Lower leg skin (tissue), 4 donors: ENCODE results near the gene SNX9. TPM values are rescaled to one million over a fixed set of nuclear protein-coding genes. Genes with fewer than 3 reads are reported as not detected.
"Not testable (repeated sequence)": the region's sequence is repeated elsewhere in the genome, so short reads cannot be mapped to it uniquely, and the experiment has no call there.

Experiments used
- DNase-seq, 2 donors: peaks; one replicate each; pipeline ENCODE4 v3.0.0-alpha.2; 2019; ENCODE audit warnings: low spot score in 2 of 2
- H3K4me3 ChIP-seq: fragments of 200-600 bp; sonication (generic); 2 replicates; pipeline ENCODE4 v1.5.1; 2017; ENCODE audit warnings: mild to moderate bottlenecking, low read depth; ENCODE audit not compliant: poor library complexity, severe bottlenecking
- POLR2A ChIP-seq, 2 donors: fragments of 450-650 bp; IDR thresholded peaks; one replicate each; pipeline ENCODE4 v1.6.1; 2016 to 2017; ENCODE audit warnings: antibody characterized with exemption in 2 of 2, mild to moderate bottlenecking in 1 of 2, moderate library complexity in 1 of 2
- WGBS, 2 donors: methylation state at CpG; one replicate each; pipeline ENCODE4 v1.1.5; 2018; 5-methylcytosine and 5-hydroxymethylcytosine counted together
- intact Hi-C: fragments of 100-400 bp; cut with DNase I; formaldehyde crosslinking; loops from one replicate; pipeline ENCODE4 v1.15.0; 2023; ENCODE audit warnings: low total_unique reads
- total RNA-seq, 4 donors: library from RNA; depleted of rRNA; stranded (reverse); fragments of >200 nt; gene quantifications; one replicate each; pipeline ENCODE4 v1.1.0, GENCODE V29; 2016
- TF ChIP-seq, protein P1 (sequence below), 3 donors: fragments of 450-650 bp; IDR thresholded peaks; one replicate each; pipeline ENCODE4 v1.5.1; 2016; ENCODE audit warnings: antibody characterized with exemption in 3 of 3, mild to moderate bottlenecking in 3 of 3, moderate library complexity in 2 of 3

Gene SNX9
- total RNA-seq, 4 donors from 2014 or later = 37.4 to 59.5 (median 46.7) TPM

DNA sequence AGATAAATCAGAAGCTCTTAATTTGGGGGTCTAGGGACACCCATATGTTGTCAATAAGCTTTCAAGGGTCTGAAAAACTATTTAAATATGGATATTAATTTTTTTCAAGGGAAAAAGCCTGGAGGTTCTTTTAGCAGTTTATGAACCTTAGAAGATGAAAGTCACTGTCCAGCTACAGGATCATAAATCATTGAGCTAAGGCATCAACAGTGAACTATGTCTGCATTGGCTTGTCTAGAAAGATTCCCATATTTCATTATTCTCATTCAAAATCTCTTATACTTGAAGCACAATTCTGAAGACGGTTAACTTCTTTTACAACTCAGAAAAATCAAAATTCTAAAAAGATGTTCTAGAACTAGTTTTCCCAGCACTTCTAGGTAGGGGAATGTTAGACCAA lies 34.9 kb upstream of the SNX9 start:
- DNase-seq = no peak
- no peak overlapping the region for H3K4me3 ChIP-seq
- TF ChIP-seq POLR2A (IDR thresholded peaks at IDR 0.05) = no peak
- TF ChIP-seq, protein P1, sequence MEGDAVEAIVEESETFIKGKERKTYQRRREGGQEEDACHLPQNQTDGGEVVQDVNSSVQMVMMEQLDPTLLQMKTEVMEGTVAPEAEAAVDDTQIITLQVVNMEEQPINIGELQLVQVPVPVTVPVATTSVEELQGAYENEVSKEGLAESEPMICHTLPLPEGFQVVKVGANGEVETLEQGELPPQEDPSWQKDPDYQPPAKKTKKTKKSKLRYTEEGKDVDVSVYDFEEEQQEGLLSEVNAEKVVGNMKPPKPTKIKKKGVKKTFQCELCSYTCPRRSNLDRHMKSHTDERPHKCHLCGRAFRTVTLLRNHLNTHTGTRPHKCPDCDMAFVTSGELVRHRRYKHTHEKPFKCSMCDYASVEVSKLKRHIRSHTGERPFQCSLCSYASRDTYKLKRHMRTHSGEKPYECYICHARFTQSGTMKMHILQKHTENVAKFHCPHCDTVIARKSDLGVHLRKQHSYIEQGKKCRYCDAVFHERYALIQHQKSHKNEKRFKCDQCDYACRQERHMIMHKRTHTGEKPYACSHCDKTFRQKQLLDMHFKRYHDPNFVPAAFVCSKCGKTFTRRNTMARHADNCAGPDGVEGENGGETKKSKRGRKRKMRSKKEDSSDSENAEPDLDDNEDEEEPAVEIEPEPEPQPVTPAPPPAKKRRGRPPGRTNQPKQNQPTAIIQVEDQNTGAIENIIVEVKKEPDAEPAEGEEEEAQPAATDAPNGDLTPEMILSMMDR (IDR thresholded peaks at IDR 0.05) = no peak
- intact Hi-C loops = no loop called here
- WGBS, 2 donors = 67 to 70% methylated on average over 1 of the region's 1 CpG

DNA sequence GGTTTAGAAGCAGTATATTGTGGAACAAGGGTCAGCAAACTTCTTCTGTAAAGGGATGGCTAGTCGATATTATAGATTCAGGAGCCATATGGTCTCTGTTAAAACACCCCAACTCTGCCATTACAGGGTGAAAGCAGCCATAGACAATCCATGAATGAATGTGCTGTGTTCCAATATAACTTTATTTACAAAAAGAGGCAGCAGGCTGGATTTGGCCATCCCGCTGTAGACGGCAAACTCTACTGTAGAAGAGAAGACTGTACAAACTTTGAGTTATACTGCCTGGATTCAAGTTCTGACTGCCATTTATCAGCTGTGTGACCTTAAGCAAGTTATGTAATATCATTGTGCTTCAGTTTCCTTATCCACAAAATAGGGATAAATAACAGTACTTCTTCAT lies 33.7 kb upstream of the SNX9 start:
- TF ChIP-seq, protein P1 (IDR thresholded peaks at IDR 0.05) = no peak
- TF ChIP-seq POLR2A (IDR thresholded peaks at IDR 0.05) = no peak
- 95 to 97% methylated on average over 3 of the region's 3 CpGs for WGBS, 2 donors
- intact Hi-C loops = no loop called here
- no peak for DNase-seq
- H3K4me3 ChIP-seq = no peak overlapping the region

DNA sequence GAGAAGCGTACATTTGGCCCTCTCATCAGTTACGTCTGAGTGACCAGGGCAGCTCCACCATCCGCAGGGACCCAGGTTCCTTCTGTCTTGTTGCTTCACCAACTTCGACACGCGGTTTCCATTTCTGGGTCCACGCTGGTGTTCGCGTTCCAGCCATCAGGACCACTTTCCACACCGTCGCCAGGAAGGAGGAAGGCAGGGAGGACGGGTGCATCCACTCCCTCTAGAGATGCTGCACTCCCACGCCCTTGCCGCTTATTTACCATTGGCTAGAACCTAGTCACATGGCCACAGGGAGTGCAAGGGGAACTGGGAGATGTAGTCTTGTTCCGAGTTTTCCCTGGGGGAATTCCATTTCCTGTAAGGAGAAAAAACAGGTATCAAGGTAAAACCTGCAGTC lies 33.2 kb upstream of the SNX9 start:
- H3K4me3 ChIP-seq = no peak overlapping the region
- WGBS, 2 donors = 89 to 93% methylated on average over 15 of the region's 15 CpGs
- DNase-seq = no peak
- TF ChIP-seq, protein P1 (IDR thresholded peaks at IDR 0.05) = no peak
- TF ChIP-seq POLR2A (IDR thresholded peaks at IDR 0.05) = no peak
- intact Hi-C loops = no loop called here

DNA sequence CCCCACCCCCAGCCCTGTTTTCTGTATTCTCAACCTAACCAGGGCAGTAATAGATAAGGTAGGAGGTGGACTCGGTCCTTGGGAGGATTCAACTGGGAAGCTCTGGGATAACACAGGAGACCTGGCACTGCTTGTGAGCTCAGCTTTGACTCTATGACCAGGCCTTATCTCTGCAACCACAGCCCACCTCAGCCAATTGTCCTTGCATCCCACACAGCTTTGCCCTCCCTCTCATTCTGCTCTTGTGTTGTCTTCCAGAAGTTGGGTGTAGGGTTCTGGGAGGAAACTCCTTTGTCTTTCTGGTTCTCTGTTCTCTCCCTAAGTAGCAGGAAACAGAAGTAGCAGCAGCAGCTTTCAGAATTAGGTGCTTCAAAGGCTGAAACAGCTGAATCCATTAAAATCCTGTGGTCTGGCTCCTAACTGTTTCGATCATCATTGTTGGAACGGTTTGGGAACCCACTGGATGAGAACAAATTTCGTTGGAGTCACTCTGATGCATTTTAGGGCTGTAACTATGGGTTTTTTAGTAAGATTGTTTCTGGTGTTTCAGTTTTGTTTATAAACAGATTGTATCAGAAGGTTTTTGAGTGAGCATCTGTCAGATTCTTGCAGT lies 32.4 kb upstream of the SNX9 start:
- TF ChIP-seq, protein P1 (IDR thresholded peaks at IDR 0.05) = no peak
- TF ChIP-seq POLR2A (IDR thresholded peaks at IDR 0.05) = no peak
- DNase-seq = no peak
- WGBS, 2 donors = 44 to 56% methylated on average over 4 of the region's 4 CpGs
- H3K4me3 ChIP-seq = no peak overlapping the region
- intact Hi-C loops = no loop called here

DNA sequence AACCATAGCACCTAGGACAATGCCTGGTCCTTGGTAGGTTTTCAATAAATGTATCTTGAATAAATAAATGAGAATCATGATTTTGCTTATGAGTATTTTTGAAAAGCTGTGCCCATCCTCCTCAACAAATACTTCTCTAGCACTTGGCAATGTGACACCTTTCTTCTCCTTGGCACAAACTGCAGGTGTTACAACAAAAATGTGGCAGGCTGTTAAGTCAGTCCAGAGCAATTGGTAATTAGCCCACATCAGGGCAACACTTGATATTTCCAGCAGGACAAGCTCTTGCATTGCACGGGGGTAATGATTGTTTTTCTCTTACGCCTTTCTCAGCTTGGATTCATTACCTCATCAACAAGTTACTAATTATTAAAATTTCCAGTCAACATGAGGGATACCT lies 31.6 kb upstream of the SNX9 start:
- H3K4me3 ChIP-seq = no peak overlapping the region
- TF ChIP-seq, protein P1 (IDR thresholded peaks at IDR 0.05) = no peak
- TF ChIP-seq POLR2A (IDR thresholded peaks at IDR 0.05) = no peak
- WGBS, 2 donors = 58 to 62% methylated on average over 2 of the region's 2 CpGs
- DNase-seq = no peak
- intact Hi-C loops = no loop called here

DNA sequence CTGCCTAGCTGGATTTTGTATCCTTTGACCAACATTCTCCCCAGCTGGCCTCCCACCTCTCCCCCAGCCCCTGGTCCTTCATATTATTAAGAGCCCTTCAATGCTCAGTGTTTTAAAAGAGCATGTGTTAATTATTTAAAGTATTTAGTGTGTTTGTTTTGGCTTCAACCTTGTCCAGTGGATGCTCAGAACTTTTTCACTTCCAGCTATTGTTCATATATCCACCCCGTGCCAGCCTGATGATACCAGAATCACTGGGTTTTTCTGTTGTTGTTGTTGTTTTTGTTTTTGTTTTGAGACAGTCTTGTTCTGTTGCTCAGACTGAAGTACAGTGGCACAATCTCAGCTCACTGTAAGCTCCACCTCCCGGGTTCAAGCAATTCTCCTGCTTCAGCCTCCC lies 30.4 kb upstream of the SNX9 start:
- TF ChIP-seq, protein P1 (IDR thresholded peaks at IDR 0.05) = no peak
- no peak for TF ChIP-seq POLR2A (IDR thresholded peaks at IDR 0.05)
- WGBS, 2 donors = 78 to 81% methylated on average over 2 of the region's 2 CpGs
- intact Hi-C loops = no loop called here
- H3K4me3 ChIP-seq = no peak overlapping the region
- DNase-seq = no peak

DNA sequence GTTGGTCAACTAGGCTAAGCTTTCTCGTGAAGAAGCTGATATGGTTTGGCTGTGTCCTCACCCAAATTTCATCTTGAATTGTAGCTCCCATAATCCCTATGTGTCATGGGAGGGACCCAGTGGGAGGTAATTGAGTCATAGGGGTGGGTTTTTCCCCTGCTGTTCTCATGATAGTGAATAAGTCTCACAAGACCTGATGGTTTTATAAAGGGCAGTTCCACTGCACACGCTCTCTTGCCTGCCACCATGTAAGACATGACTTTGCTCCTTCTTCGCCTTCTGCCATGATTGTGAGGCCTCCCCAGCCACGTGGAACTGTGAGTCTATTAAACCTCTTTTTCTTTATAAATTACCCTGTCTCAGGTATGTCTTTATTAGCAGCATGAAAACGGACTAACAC lies 29.0 kb upstream of the SNX9 start:
- DNase-seq, intact Hi-C loops, H3K4me3 ChIP-seq: not testable (repeated sequence)
- WGBS, 2 donors = 88% methylated on average over 5 of the region's 5 CpGs
